SK-N-MC (cell line): Measurements from ENCODE around the gene TM4SF1.

Experiments used
- EZH2 ChIP-seq: fragments of 200-600 bp; sonication (generic); IDR thresholded peaks from one replicate; pipeline ENCODE4 v1.6.1; 2017; ENCODE audit warnings: antibody characterized with exemption
- FOXP2 ChIP-seq: optimal IDR thresholded peaks from 2 replicates; pipeline ENCODE3; 2011; ENCODE audit warnings: mild to moderate bottlenecking, moderate library complexity; ENCODE audit not compliant: insufficient read depth; ENCODE audit errors: extremely low read length, control extremely low read depth
- POLR2AphosphoS5 ChIP-seq: IDR thresholded peaks from 2 replicates; pipeline ENCODE4 v1.6.1; 2012; ENCODE audit warnings: mild to moderate bottlenecking, low read depth, low read length, borderline replicate concordance

DNA sequence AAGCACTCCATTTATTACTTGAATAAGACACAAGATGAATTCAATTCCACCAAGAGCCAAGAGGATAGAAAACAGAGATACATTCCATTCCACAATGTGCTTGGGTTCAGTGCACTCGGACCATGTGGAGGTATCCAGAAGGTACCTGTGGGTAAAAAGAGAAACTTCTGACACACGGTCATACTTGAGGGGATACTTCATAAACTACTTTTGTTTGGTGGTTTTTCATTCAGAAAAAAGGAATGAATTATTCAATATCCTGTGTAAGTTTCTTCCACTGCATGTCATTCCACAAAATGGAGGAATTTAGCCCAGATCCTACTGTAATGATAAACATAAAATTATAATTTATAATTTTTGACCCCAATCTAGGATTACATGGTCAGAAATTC, 5.7 kb downstream of the TM4SF1 start:
- TF ChIP-seq POLR2AphosphoS5 (no peak), EZH2 (no peak), FOXP2 (no peak)
